ENCODE results near the gene ARHGAP20.

The ARHGAP20 gene

GRCh38 chr11:110654456-110654855 lies 57.8 kb downstream of the ARHGAP20 start:
- ATAC-seq = no peak
- TF ChIP-seq TCF4 (CRISPR knock-in tag; IDR thresholded peaks at IDR 0.05; ENCODE audit: borderline replicate concordance) (no peak), SNAI2 (CRISPR knock-in tag; IDR thresholded peaks at IDR 0.05) (no peak), ISL1 (CRISPR knock-in tag; IDR thresholded peaks at IDR 0.05) (no peak), ZNF565 (CRISPR knock-in tag; conservative IDR thresholded peaks at IDR 0.05; ENCODE audit: low read depth) (no peak), TOX (CRISPR knock-in tag; IDR thresholded peaks at IDR 0.05; ENCODE audit: borderline replicate concordance) (no peak), PPARA (CRISPR knock-in tag; IDR thresholded peaks at IDR 0.05; ENCODE audit: borderline replicate concordance) (no peak), CREB5 (CRISPR knock-in tag; IDR thresholded peaks at IDR 0.05; ENCODE audit: low read depth) (no peak), CSDC2 (CRISPR knock-in tag; IDR thresholded peaks at IDR 0.05) (no peak)

GRCh38 chr11:110645253-110645652 lies 67.0 kb downstream of the ARHGAP20 start:
- TF ChIP-seq PPARA (CRISPR knock-in tag; IDR thresholded peaks at IDR 0.05; ENCODE audit: borderline replicate concordance) (no peak), ZFP3 (CRISPR knock-in tag; IDR thresholded peaks at IDR 0.05) (no peak), RARB (CRISPR knock-in tag; IDR thresholded peaks at IDR 0.05) (no peak), TCF4 (CRISPR knock-in tag; IDR thresholded peaks at IDR 0.05; ENCODE audit: borderline replicate concordance) (no peak), PATZ1 (CRISPR knock-in tag; IDR thresholded peaks at IDR 0.05; ENCODE audit: borderline replicate concordance) (no peak), POU6F1 (CRISPR knock-in tag; IDR thresholded peaks at IDR 0.05; ENCODE audit: borderline replicate concordance, low read depth) (no peak), ZNF565 (CRISPR knock-in tag; conservative IDR thresholded peaks at IDR 0.05; ENCODE audit: low read depth) (no peak)
- ATAC-seq = no peak

GRCh38 chr11:110634370-110634769 lies 77.9 kb downstream of the ARHGAP20 start:
- ATAC-seq = no peak
- no peak for TF ChIP-seq CSDC2 (CRISPR knock-in tag; IDR thresholded peaks at IDR 0.05)
- TF ChIP-seq PATZ1 (CRISPR knock-in tag; IDR thresholded peaks at IDR 0.05; ENCODE audit: borderline replicate concordance) = no peak

DNA sequence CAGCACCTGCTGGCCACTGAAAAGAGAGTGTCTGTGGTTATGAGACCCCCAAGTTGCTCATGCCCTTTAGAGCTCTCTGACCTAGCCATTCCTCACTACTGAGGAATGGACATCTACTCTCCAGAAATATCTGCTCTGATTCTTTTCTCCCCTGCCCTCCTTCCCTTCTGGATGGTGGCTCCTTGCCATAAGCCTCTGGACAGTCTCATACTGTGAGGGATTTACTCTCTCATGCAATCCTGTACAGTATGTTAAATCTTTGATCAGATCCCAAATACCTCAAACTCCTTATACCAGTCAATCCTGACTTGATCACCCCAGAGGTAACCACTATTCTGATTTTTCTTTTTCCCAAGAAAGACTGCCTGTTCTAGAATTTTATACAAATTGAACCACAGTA lies 80.7 kb downstream of the ARHGAP20 start:
- no peak for TF ChIP-seq ISL1 (CRISPR knock-in tag; IDR thresholded peaks at IDR 0.05)
- TF ChIP-seq CSDC2 (CRISPR knock-in tag; IDR thresholded peaks at IDR 0.05) = no peak
- TF ChIP-seq ZFP3 (CRISPR knock-in tag; IDR thresholded peaks at IDR 0.05) = no peak
- no peak for TF ChIP-seq OSR1 (CRISPR knock-in tag; IDR thresholded peaks at IDR 0.05)
- TF ChIP-seq TSHZ2 (CRISPR knock-in tag; IDR thresholded peaks at IDR 0.05) = no peak
- no peak for TF ChIP-seq GLIS3 (CRISPR knock-in tag; IDR thresholded peaks at IDR 0.05)
- ATAC-seq = no peak

- TF ChIP-seq TSHZ2 (CRISPR knock-in tag; IDR thresholded peaks at IDR 0.05) (no peak), POU6F1 (CRISPR knock-in tag; IDR thresholded peaks at IDR 0.05; ENCODE audit: borderline replicate concordance, low read depth) (no peak), ZNF70 (CRISPR knock-in tag; IDR thresholded peaks at IDR 0.05) (no peak), PPARA (CRISPR knock-in tag; IDR thresholded peaks at IDR 0.05; ENCODE audit: borderline replicate concordance) (no peak), ISL1 (CRISPR knock-in tag; IDR thresholded peaks at IDR 0.05) (no peak)
- ATAC-seq = no peak
Measured at GRCh38 chr11:110629594-110629993, 82.6 kb downstream of the ARHGAP20 start.

Measured in SK-N-SH treated with all-trans-retinoic acid at 6 μM for 48 hours (cell line).